ENCODE results near the gene C3orf33.

C3orf33 gene

DNA sequence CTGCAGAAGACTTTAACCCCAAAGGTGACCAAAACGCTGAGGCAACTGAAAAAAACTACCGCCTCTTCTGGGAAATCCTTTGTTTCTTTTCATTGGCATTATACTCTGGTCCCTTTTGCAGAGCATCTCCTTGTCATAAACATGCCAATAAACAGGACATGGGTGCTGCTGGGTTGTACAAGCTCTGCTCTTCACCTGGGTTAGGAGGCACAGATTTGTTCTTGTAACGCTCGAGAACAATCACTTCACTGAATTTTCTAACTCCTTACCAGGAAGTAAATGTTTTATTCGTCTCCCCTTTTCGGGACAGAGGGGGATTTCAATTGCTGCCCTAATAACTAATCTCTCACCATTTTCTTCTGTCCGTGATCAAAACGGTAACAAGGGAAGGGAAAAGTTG is 62.5 kb downstream of the C3orf33 start:
- TF ChIP-seq ZFP3 (CRISPR knock-in tag; IDR thresholded peaks at IDR 0.05) (no peak), PATZ1 (CRISPR knock-in tag; IDR thresholded peaks at IDR 0.05; ENCODE audit: borderline replicate concordance) (no peak), ZC3H10 (CRISPR knock-in tag; IDR thresholded peaks at IDR 0.05) (no peak), ISL1 (CRISPR knock-in tag; IDR thresholded peaks at IDR 0.05) (no peak), TCF4 (CRISPR knock-in tag; IDR thresholded peaks at IDR 0.05; ENCODE audit: borderline replicate concordance) (no peak), ZNF8 (CRISPR knock-in tag; IDR thresholded peaks at IDR 0.05) (no peak), RARB (CRISPR knock-in tag; IDR thresholded peaks at IDR 0.05) (no peak), OSR1 (CRISPR knock-in tag; IDR thresholded peaks at IDR 0.05) (no peak), ESRRG (CRISPR knock-in tag; IDR thresholded peaks at IDR 0.05) (no peak), ZNF565 (CRISPR knock-in tag; conservative IDR thresholded peaks at IDR 0.05; ENCODE audit: low read depth) (no peak), CSDC2 (CRISPR knock-in tag; IDR thresholded peaks at IDR 0.05) (no peak)
- TF ChIP-seq, protein P1, sequence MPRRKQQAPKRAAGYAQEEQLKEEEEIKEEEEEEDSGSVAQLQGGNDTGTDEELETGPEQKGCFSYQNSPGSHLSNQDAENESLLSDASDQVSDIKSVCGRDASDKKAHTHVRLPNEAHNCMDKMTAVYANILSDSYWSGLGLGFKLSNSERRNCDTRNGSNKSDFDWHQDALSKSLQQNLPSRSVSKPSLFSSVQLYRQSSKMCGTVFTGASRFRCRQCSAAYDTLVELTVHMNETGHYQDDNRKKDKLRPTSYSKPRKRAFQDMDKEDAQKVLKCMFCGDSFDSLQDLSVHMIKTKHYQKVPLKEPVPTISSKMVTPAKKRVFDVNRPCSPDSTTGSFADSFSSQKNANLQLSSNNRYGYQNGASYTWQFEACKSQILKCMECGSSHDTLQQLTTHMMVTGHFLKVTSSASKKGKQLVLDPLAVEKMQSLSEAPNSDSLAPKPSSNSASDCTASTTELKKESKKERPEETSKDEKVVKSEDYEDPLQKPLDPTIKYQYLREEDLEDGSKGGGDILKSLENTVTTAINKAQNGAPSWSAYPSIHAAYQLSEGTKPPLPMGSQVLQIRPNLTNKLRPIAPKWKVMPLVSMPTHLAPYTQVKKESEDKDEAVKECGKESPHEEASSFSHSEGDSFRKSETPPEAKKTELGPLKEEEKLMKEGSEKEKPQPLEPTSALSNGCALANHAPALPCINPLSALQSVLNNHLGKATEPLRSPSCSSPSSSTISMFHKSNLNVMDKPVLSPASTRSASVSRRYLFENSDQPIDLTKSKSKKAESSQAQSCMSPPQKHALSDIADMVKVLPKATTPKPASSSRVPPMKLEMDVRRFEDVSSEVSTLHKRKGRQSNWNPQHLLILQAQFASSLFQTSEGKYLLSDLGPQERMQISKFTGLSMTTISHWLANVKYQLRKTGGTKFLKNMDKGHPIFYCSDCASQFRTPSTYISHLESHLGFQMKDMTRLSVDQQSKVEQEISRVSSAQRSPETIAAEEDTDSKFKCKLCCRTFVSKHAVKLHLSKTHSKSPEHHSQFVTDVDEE (CRISPR knock-in tag; IDR thresholded peaks at IDR 0.05): no peak
- TF ChIP-seq, protein P2, sequence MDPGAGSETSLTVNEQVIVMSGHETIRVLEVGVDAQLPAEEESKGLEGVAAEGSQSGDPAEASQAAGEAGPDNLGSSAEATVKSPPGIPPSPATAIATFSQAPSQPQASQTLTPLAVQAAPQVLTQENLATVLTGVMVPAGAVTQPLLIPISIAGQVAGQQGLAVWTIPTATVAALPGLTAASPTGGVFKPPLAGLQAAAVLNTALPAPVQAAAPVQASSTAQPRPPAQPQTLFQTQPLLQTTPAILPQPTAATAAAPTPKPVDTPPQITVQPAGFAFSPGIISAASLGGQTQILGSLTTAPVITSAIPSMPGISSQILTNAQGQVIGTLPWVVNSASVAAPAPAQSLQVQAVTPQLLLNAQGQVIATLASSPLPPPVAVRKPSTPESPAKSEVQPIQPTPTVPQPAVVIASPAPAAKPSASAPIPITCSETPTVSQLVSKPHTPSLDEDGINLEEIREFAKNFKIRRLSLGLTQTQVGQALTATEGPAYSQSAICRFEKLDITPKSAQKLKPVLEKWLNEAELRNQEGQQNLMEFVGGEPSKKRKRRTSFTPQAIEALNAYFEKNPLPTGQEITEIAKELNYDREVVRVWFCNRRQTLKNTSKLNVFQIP (CRISPR knock-in tag; IDR thresholded peaks at IDR 0.05; ENCODE audit: borderline replicate concordance, low read depth): no peak
- ATAC-seq: no peak

DNA sequence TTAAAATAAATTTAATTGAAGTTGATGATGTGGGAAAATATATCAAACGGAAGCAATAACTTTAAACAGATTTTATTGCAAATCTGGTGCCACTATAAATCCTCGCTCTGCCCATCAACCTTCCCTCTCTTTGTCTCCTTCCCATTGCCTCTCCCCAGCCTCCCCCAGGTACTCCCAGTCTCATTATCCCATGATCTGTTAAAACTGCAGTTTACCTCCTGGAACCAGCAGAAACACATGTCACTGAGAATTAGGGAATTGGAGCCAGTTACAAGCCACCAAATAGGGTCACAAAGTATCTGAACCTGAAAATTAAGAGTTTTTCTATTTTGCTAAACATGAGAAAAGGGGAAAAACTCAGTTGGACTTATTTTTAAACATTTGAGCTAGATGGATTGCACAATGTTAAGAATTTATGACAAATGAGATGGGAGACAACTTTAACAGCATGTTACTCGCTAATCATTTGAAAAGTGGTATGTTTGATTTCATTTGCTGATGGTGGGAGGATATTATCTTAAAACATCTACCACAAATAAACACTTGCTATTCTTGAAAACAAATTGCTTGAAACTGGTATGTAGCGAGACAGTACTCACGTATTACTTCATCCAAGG is 63.6 kb downstream of the C3orf33 start:
- ATAC-seq: no peak
- TF ChIP-seq, protein P3, sequence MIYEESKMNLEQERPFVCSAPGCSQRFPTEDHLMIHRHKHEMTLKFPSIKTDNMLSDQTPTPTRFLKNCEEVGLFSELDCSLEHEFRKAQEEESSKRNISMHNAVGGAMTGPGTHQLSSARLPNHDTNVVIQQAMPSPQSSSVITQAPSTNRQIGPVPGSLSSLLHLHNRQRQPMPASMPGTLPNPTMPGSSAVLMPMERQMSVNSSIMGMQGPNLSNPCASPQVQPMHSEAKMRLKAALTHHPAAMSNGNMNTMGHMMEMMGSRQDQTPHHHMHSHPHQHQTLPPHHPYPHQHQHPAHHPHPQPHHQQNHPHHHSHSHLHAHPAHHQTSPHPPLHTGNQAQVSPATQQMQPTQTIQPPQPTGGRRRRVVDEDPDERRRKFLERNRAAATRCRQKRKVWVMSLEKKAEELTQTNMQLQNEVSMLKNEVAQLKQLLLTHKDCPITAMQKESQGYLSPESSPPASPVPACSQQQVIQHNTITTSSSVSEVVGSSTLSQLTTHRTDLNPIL (CRISPR knock-in tag; IDR thresholded peaks at IDR 0.05; ENCODE audit: low read depth): no peak
- TF ChIP-seq ZFP3 (CRISPR knock-in tag; IDR thresholded peaks at IDR 0.05): no peak
- TF ChIP-seq, protein P2 (CRISPR knock-in tag; IDR thresholded peaks at IDR 0.05; ENCODE audit: borderline replicate concordance, low read depth): no peak
- TF ChIP-seq TCF4 (CRISPR knock-in tag; IDR thresholded peaks at IDR 0.05; ENCODE audit: borderline replicate concordance): no peak
- no peak for TF ChIP-seq CSDC2 (CRISPR knock-in tag; IDR thresholded peaks at IDR 0.05)
- no peak for TF ChIP-seq SNAI2 (CRISPR knock-in tag; IDR thresholded peaks at IDR 0.05)
- TF ChIP-seq ZFP30 (CRISPR knock-in tag; IDR thresholded peaks at IDR 0.05): no peak
- no peak for TF ChIP-seq ESRRG (CRISPR knock-in tag; IDR thresholded peaks at IDR 0.05)
- TF ChIP-seq ZC3H10 (CRISPR knock-in tag; IDR thresholded peaks at IDR 0.05): no peak
- TF ChIP-seq PPARA (CRISPR knock-in tag; IDR thresholded peaks at IDR 0.05; ENCODE audit: borderline replicate concordance): no peak
- TF ChIP-seq, protein P1 (CRISPR knock-in tag; IDR thresholded peaks at IDR 0.05): no peak
